B cell (primary cell): Measurements from ENCODE around the gene CNFN. TPM values are rescaled to one million over a fixed set of nuclear protein-coding genes. Genes with fewer than 3 reads are reported as not detected.

Experiments
- ATAC-seq: fragments of 200-7000 bp; cut with Tn5 transposase; one replicate; pipeline ENCODE4 v1.10.0; 2021; ENCODE audit warnings: low read depth, mild to moderate bottlenecking, moderate number of reproducible peaks, moderate library complexity
- CTCF ChIA-PET: fragments of 350-600 bp; sonication (Branson Sonifier 250); formaldehyde crosslinking; loops from one replicate; lab custom pipeline; 2021; ENCODE audit warnings: antibody characterized with exemption, inconsistent platforms; lab: Charles Lee
- POLR2A ChIA-PET: fragments of 350-600 bp; sonication (Branson Sonifier 250); formaldehyde crosslinking; loops from one replicate; lab custom pipeline; 2021; ENCODE audit warnings: antibody characterized with exemption; lab: Charles Lee
- DNase-seq: peaks from one replicate; pipeline ENCODE4 v3.0.0; 2013
- H2AFZ ChIP-seq: 2 replicates; pipeline ENCODE4 v1.6.1; 2012; ENCODE audit warnings: mild to moderate bottlenecking, low read depth, low read length; ENCODE audit not compliant: insufficient read depth, poor library complexity, severe bottlenecking
- H3K27ac ChIP-seq, 2 donors: 1 replicate in 1 of 2; 2 replicates in 1 of 2; pipeline ENCODE4 v1.5.1; 2012 to 2013; ENCODE audit warnings: low read length in 2 of 2, mild to moderate bottlenecking in 2 of 2, moderate library complexity in 1 of 2
- H3K27me3 ChIP-seq, 4 experiments: fragments of 200-600 bp in 1 of 4; sonication (generic) in 1 of 4; replicated peaks in 1 of 4; 1 replicate in 2 of 4; 2 replicates in 2 of 4; pipeline versions ENCODE4 v1.6.1 to v1.7.0; 2013 to 2016; ENCODE audit warnings: low read length in 3 of 4, mild to moderate bottlenecking in 2 of 4, mixed read lengths in 1 of 4, moderate library complexity in 1 of 4; ENCODE audit not compliant: insufficient read depth in 4 of 4, control insufficient read depth in 3 of 4; ENCODE audit errors: control extremely low read depth in 1 of 4
- H3K36me3 ChIP-seq, 2 experiments: replicated peaks in 1 of 2; 1 replicate in 1 of 2; 2 replicates in 1 of 2; pipeline versions ENCODE4 v1.6.1 to v1.7.1; 2013; ENCODE audit warnings: low read length in 1 of 2; ENCODE audit not compliant: insufficient read depth in 2 of 2, control insufficient read depth in 1 of 2; ENCODE audit errors: control extremely low read depth in 1 of 2, extremely low read depth in 1 of 2
- H3K4me1 ChIP-seq, 2 donors: fragments of 200-600 bp in 1 of 2; sonication (generic) in 1 of 2; 1 replicate in 1 of 2; 2 replicates in 1 of 2; pipeline versions ENCODE4 v1.5.1 to v1.6.1; 2013 to 2017; ENCODE audit warnings: low read length in 2 of 2; ENCODE audit not compliant: control insufficient read depth in 2 of 2, insufficient read depth in 2 of 2
- H3K4me2 ChIP-seq: replicated peaks from 2 replicates; pipeline ENCODE3; 2012; ENCODE audit warnings: mild to moderate bottlenecking, low read depth, low read length; ENCODE audit not compliant: poor library complexity, severe bottlenecking
- H3K4me3 ChIP-seq, 5 experiments: fragments of 200-600 bp in 1 of 5; sonication (generic) in 1 of 5; 1 replicate in 3 of 5; 2 replicates in 2 of 5; pipeline versions ENCODE4 v1.5.1 to v1.7.0; 2011 to 2016; ENCODE audit warnings: low read length in 4 of 5, mild to moderate bottlenecking in 4 of 5, low read depth in 2 of 5, control low read depth in 1 of 5, moderate library complexity in 1 of 5; ENCODE audit not compliant: insufficient read depth in 1 of 5; ENCODE audit errors: control extremely low read depth in 1 of 5, extremely low read depth in 1 of 5
- H3K79me2 ChIP-seq: fragments of 200-600 bp; sonication (generic); one replicate; pipeline ENCODE4 v1.6.0; 2016; ENCODE audit warnings: low read length; ENCODE audit not compliant: control insufficient read depth, insufficient read depth
- H3K9ac ChIP-seq: fragments of 200-600 bp; sonication (generic); 2 replicates; pipeline ENCODE4 v1.6.1; 2017; ENCODE audit warnings: mild to moderate bottlenecking, low read length, moderate library complexity
- H3K9me3 ChIP-seq, 3 donors: one replicate each; pipeline versions ENCODE4 v1.6.1 to v1.7.1; 2013; ENCODE audit warnings: low read length in 2 of 3; ENCODE audit not compliant: control insufficient read depth in 2 of 3, insufficient read depth in 1 of 3; ENCODE audit errors: control extremely low read depth in 1 of 3
- H4K20me1 ChIP-seq: 2 replicates; pipeline ENCODE4 v1.6.0; 2012; ENCODE audit warnings: mild to moderate bottlenecking, low read length; ENCODE audit not compliant: insufficient read depth, control insufficient read depth, poor library complexity, severe bottlenecking
- H3K27ac Mint-ChIP-seq: one replicate; pipeline ENCODE4 v1.8.0; 2021; ENCODE audit warnings: mixed read lengths
- H3K27me3 Mint-ChIP-seq: one replicate; pipeline ENCODE4 v1.8.0; 2021; ENCODE audit warnings: mixed read lengths
- H3K4me1 Mint-ChIP-seq: one replicate; pipeline ENCODE4 v1.8.0; 2021; ENCODE audit warnings: mixed read lengths
- H3K4me3 Mint-ChIP-seq: one replicate; pipeline ENCODE4 v1.8.0; 2021; ENCODE audit warnings: mixed read lengths
- H3K9me3 Mint-ChIP-seq: one replicate; pipeline ENCODE4 v1.8.0; 2022; ENCODE audit warnings: mixed read lengths; ENCODE audit not compliant: insufficient read depth
- CTCF ChIP-seq: fragments of 200-600 bp; IDR thresholded peaks from one replicate; pipeline ENCODE4 v1.8.0; 2022; ENCODE audit warnings: antibody characterized with exemption, mild to moderate bottlenecking
- EZH2 ChIP-seq: IDR thresholded peaks from 2 replicates; pipeline ENCODE4 v1.6.1; 2012; ENCODE audit warnings: borderline replicate concordance, low read depth, mild to moderate bottlenecking, moderate library complexity, low read length; ENCODE audit not compliant: insufficient read depth, poor library complexity, severe bottlenecking
- WGBS: methylation state at CpG from one replicate; pipeline ENCODE4 v1.1.5; 2013; ENCODE audit warnings: missing lambda C conversion rate; ENCODE audit not compliant: insufficient coverage; 5-methylcytosine and 5-hydroxymethylcytosine counted together
- intact Hi-C: fragments of 100-400 bp; cut with micrococcal nuclease; formaldehyde crosslinking; loops from one replicate; pipeline ENCODE4 v1.10.0; 2022
- polyA plus RNA-seq: library from polyadenylated mRNA; depleted of rRNA; stranded (reverse); fragments of >200 nt; gene quantifications from 2 replicates; pipeline ENCODE4 v1.2.3, GENCODE V29; 2012
- total RNA-seq, 2 donors: library from RNA; stranded (reverse); fragments of 120-200 nt in 1 of 2; gene quantifications; 1 replicate in 1 of 2; 2 replicates in 1 of 2; pipeline versions ENCODE4 v1.2.3 to v1.2.4, GENCODE V29; 2013 to 2022

CNFN gene
- total and polyA plus RNA-seq, 2 donors (not counting 1 experiment from before 2014, with no cell fraction given) = 4.1 to 23.2 TPM

- peaks cover 49% of the 10 kb centered on the region for H3K4me1 Mint-ChIP-seq
- DNase-seq (no peak), ATAC-seq (peak; percentile 12)
- ChIA-PET CTCF (interaction anchor here (1.0 to 3.8 kb wide), 4 partner anchors 16 to 28 kb away, joined by 4 to 17 read pairs (median 10); no protein-coding TSS in a partner anchor), POLR2A (interaction anchor here (0.5 to 1.4 kb wide), 3 partner anchors 25 to 52 kb away, joined by 3 to 9 read pairs (median 3); no protein-coding TSS in a partner anchor)
- peak overlapping the region; percentile 91 for H2AFZ ChIP-seq
- no peaks in the 10 kb centered on the region for H3K27me3 Mint-ChIP-seq
- WGBS = 53% methylated on average over 15 of the region's 17 CpGs
- peak overlapping the region; percentile 99 for H3K27ac Mint-ChIP-seq
- peak overlapping the region; percentile 75 to 98 (median 85) for H3K4me3 ChIP-seq
- H3K9me3 Mint-ChIP-seq = no peaks in the 10 kb centered on the region
- H3K9me3 ChIP-seq = peaks cover 0 to 5% (median 0%) of the 10 kb centered on the region in 3 donors
- H3K4me3 Mint-ChIP-seq = peak overlapping the region; percentile 98
- peak overlapping the region; percentile 97 for H3K9ac ChIP-seq
- no peaks in the 10 kb centered on the region for H3K27me3 ChIP-seq
- TF ChIP-seq EZH2 = no peak
- TF ChIP-seq CTCF = no peak
- peak overlapping the region; percentile 98 for H3K4me2 ChIP-seq
- H3K27ac ChIP-seq = peak overlapping the region; percentile 78 to 85
- peaks cover 0 to 9% of the 10 kb centered on the region in 2 experiments for H3K36me3 ChIP-seq
- peaks cover 22 to 40% of the 10 kb centered on the region in 2 donors for H3K4me1 ChIP-seq
- peaks cover 52% of the 10 kb centered on the region for H4K20me1 ChIP-seq
- intact Hi-C loops = loop anchor here (1.0 to 5.0 kb wide), 3 partner anchors 17 to 295 kb away; no protein-coding TSS in a partner anchor
- peaks cover 50% of the 10 kb centered on the region for H3K79me2 ChIP-seq
Observed at GRCh38 chr19:42422092-42422900, 32.2 kb upstream of the CNFN start.

DNA sequence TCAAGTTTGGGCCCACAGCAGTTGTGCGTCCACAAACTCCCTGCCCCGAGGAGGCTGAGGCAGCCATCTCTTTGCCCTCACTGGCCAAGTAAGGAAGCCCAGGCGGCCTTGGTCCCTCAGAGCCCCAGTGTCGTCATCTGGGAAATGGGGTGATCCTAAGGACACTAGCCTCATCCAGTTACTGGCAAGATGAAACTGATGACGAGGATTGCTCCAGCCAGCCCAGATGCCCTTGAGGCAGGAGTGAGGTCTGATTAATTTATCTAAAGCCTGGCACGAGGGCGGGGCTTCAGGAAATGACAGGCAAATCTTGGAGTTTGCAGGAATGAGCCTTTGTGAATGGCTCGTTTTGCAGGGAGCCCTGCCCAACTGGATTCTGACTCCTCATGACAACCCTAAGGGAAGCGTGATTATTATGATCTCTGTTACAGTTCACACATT is 31.5 kb upstream of the CNFN start:
- H3K4me3 ChIP-seq = no peak overlapping the region
- H4K20me1 ChIP-seq = peaks cover 55% of the 10 kb centered on the region
- Mint-ChIP-seq H3K9me3 (no peaks in the 10 kb centered on the region), H3K27me3 (no peaks in the 10 kb centered on the region), H3K4me1 (peaks cover 49% of the 10 kb centered on the region), H3K27ac (peak overlapping the region; percentile 99), H3K4me3 (peak overlapping the region; percentile 98)
- H3K9me3 ChIP-seq = peaks cover 0 to 5% (median 0%) of the 10 kb centered on the region in 3 donors
- intact Hi-C loops = loop anchor here (1.0 to 5.0 kb wide), 3 partner anchors 17 to 294 kb away; no protein-coding TSS in a partner anchor
- H3K27ac ChIP-seq = peak overlapping the region; percentile 78 to 85
- TF ChIP-seq CTCF (no peak), EZH2 (no peak)
- H2AFZ ChIP-seq = no peak overlapping the region
- peak overlapping the region; percentile 97 for H3K9ac ChIP-seq
- peaks cover 0 to 9% of the 10 kb centered on the region in 2 experiments for H3K36me3 ChIP-seq
- POLR2A ChIA-PET = no interaction called here
- WGBS = 91% methylated on average over 9 of the region's 9 CpGs
- H3K4me2 ChIP-seq = peak overlapping the region; percentile 98
- no peak for DNase-seq
- no peaks in the 10 kb centered on the region for H3K27me3 ChIP-seq
- peaks cover 22 to 40% of the 10 kb centered on the region in 2 donors for H3K4me1 ChIP-seq
- ATAC-seq = no peak
- CTCF ChIA-PET = interaction anchor here (0.8 to 3.8 kb wide), 3 partner anchors 17 to 25 kb away, joined by 3 to 17 read pairs (median 16); partner anchors contain the start of gene CXCL17
- peaks cover 52% of the 10 kb centered on the region for H3K79me2 ChIP-seq
